SU-DHL-6 (cell line): ENCODE measurements around the gene HPSE.

Experiments
- H2AFZ ChIP-seq: fragments of 200-600 bp; sonication (generic); 2 replicates; pipeline ENCODE4 v1.6.1; 2014; ENCODE audit warnings: low read depth, mild to moderate bottlenecking, moderate library complexity, mixed read lengths, antibody characterized with exemption, low read length; ENCODE audit not compliant: severe bottlenecking
- H3F3A ChIP-seq: fragments of 200-600 bp; shearing (Covaris generic); 2 replicates; pipeline ENCODE4 v1.6.0; 2016; ENCODE audit warnings: antibody characterized with exemption, mild to moderate bottlenecking; ENCODE audit not compliant: insufficient read depth
- H3K27ac ChIP-seq: fragments of 200-600 bp; sonication (generic); 2 replicates; pipeline ENCODE4 v1.5.1; 2016; ENCODE audit warnings: low read depth, mild to moderate bottlenecking, low read length, moderate library complexity, mixed read lengths
- H3K27me3 ChIP-seq: fragments of 200-600 bp; sonication (generic), shearing (Covaris generic); 2 replicates; pipeline ENCODE4 v1.6.0; 2014; ENCODE audit warnings: mild to moderate bottlenecking, low read length
- H3K36me3 ChIP-seq: fragments of 200-600 bp; sonication (generic); 2 replicates; pipeline ENCODE4 v1.6.1; 2014; ENCODE audit warnings: mild to moderate bottlenecking, low read length, mixed read lengths
- H3K4me2 ChIP-seq: fragments of 300-600, 200-600 bp; shearing (Covaris generic), sonication (generic); 2 replicates; pipeline ENCODE4 v1.6.0; 2014; ENCODE audit warnings: low read length, low read depth, mild to moderate bottlenecking; ENCODE audit not compliant: poor library complexity, severe bottlenecking
- H3K4me3 ChIP-seq: fragments of 200-600 bp; sonication (generic); 2 replicates; pipeline ENCODE4 v1.5.1; 2014; ENCODE audit warnings: antibody characterized with exemption, low read length, mild to moderate bottlenecking, mixed read lengths; ENCODE audit not compliant: insufficient read depth, poor library complexity, severe bottlenecking
- H3K79me2 ChIP-seq: fragments of 200-600 bp; sonication (generic); 2 replicates; pipeline ENCODE4 v1.6.1; 2014; ENCODE audit warnings: mild to moderate bottlenecking, low read length, moderate library complexity; ENCODE audit not compliant: insufficient read depth
- H3K9ac ChIP-seq: fragments of 200-600 bp; sonication (generic); 2 replicates; pipeline ENCODE4 v1.7.0; 2014; ENCODE audit warnings: mild to moderate bottlenecking, low read length
- H3K9me2 ChIP-seq: fragments of 200-600 bp; sonication (generic); replicated peaks from 2 replicates; pipeline ENCODE4 v1.6.1; 2014; ENCODE audit warnings: low read length; ENCODE audit not compliant: insufficient read depth
- H3K9me3 ChIP-seq: fragments of 200-600 bp; sonication (generic); 2 replicates; pipeline ENCODE4 v1.6.1; 2014; ENCODE audit warnings: low read length, mixed read lengths; ENCODE audit not compliant: insufficient read depth
- H4K20me1 ChIP-seq: fragments of 200-600 bp; sonication (generic); 2 replicates; pipeline ENCODE4 v1.6.1; 2014; ENCODE audit warnings: low read depth, mild to moderate bottlenecking, antibody characterized with exemption, low read length, moderate library complexity, mixed read lengths
- EZH2phosphoT487 ChIP-seq: fragments of 200-600 bp; sonication (generic), shearing (Covaris generic); conservative IDR thresholded peaks from 2 replicates; pipeline ENCODE4 v1.6.1; 2018; ENCODE audit warnings: mild to moderate bottlenecking, antibody characterized with exemption, low read length, moderate library complexity, mixed read lengths
- TF ChIP-seq, protein P1 (sequence below): fragments of 200-600 bp; sonication (generic); IDR thresholded peaks from one replicate; pipeline ENCODE4 v1.5.1; 2017; ENCODE audit warnings: antibody characterized with exemption, mild to moderate bottlenecking, low read length, moderate library complexity; ENCODE audit not compliant: insufficient read depth, poor library complexity, severe bottlenecking

The HPSE gene

DNA sequence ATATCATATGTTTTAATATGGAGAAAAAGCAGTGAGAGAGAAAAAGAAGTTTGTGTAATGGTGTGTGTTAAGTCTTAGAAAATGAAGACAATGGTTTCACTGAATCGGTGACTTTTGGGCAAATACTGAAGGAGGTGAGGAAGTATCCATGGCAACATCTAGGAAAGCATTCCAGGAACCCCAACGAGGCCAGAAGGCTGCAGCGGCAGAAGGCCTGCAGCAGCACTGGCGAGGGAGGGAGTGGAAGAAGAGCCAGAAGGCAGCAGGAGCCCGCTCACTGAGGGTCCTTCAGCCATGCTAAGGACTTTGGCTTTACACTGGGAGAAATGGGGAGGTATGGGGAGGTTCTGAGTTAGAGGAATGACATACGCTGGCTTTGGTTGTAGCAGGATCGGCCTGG, 76.8 kb downstream of the HPSE start:
- Histone ChIP-seq H3K4me2 (no peak overlapping the region), H4K20me1 (no peaks in the 10 kb centered on the region), H3K27me3 (no peaks in the 10 kb centered on the region), H3K36me3 (no peaks in the 10 kb centered on the region), H3F3A (no peaks in the 10 kb centered on the region), H3K79me2 (no peaks in the 10 kb centered on the region), H3K9me3 (no peaks in the 10 kb centered on the region), H3K9me2 (no peaks in the 10 kb centered on the region), H3K4me3 (no peak overlapping the region), H2AFZ (no peak overlapping the region), H3K27ac (no peak overlapping the region), H3K9ac (no peak overlapping the region)
- no peak for TF ChIP-seq EZH2phosphoT487
- TF ChIP-seq, protein P1, sequence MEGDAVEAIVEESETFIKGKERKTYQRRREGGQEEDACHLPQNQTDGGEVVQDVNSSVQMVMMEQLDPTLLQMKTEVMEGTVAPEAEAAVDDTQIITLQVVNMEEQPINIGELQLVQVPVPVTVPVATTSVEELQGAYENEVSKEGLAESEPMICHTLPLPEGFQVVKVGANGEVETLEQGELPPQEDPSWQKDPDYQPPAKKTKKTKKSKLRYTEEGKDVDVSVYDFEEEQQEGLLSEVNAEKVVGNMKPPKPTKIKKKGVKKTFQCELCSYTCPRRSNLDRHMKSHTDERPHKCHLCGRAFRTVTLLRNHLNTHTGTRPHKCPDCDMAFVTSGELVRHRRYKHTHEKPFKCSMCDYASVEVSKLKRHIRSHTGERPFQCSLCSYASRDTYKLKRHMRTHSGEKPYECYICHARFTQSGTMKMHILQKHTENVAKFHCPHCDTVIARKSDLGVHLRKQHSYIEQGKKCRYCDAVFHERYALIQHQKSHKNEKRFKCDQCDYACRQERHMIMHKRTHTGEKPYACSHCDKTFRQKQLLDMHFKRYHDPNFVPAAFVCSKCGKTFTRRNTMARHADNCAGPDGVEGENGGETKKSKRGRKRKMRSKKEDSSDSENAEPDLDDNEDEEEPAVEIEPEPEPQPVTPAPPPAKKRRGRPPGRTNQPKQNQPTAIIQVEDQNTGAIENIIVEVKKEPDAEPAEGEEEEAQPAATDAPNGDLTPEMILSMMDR = no peak

DNA sequence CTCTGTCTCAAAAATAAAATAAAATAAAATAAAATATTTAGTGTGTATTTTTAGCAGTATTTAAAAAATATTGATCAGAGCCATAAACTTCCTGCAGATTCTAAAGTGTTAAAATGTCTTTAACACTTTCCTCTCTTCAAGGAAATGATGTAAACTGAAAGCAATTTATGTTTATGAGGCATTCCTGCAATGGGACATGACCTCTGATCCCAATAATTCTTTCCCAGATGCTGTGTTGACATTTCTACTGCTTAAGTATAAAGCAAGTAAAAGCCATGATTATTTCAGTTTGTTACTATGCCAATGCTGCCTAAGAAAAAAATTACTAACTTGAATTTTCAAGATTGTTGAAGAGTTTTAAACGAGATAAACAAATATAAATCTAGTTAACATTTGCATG, 79.1 kb downstream of the HPSE start:
- Histone ChIP-seq H3F3A (no peaks in the 10 kb centered on the region), H3K4me3 (no peak overlapping the region), H3K4me2 (no peak overlapping the region), H4K20me1 (no peaks in the 10 kb centered on the region), H3K9me3 (no peaks in the 10 kb centered on the region), H3K27me3 (no peaks in the 10 kb centered on the region), H2AFZ (no peak overlapping the region), H3K79me2 (no peaks in the 10 kb centered on the region), H3K9me2 (no peaks in the 10 kb centered on the region), H3K36me3 (no peaks in the 10 kb centered on the region), H3K27ac (no peak overlapping the region), H3K9ac (no peak overlapping the region)
- no peak for TF ChIP-seq EZH2phosphoT487
- TF ChIP-seq, protein P1 = no peak

DNA sequence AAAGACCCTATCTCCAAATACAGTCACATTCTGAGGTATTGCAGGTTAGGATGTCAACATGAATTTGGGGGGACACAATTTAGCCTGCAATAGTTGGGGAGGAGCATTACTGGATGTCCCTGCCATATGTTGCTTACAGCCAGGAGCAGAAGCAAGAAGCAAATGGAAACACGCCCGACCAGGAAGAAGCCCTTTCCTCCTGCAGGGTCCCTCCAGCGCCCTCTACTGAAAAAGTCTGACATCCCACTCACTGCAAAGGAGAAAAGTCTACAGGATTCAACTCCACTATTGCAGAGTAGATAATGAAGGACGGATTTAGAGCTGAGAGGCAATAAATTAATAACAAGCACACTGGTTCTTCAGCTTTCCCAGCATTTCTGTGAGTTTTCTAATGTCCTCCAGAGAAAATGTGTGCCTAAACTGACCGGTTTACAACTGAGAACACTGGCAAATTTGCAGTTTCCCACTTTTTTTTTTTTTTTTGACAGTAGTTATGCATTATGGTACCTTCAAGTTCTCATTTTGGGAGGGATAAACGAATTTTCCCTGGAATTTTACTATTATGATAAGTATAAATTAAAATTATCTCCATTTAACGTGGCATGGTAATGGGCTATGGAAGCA, 81.8 kb downstream of the HPSE start:
- Histone ChIP-seq H3K9me3 (no peaks in the 10 kb centered on the region), H3K27ac (no peak overlapping the region), H3K27me3 (no peaks in the 10 kb centered on the region), H3F3A (no peaks in the 10 kb centered on the region), H3K9ac (no peak overlapping the region), H3K36me3 (no peaks in the 10 kb centered on the region), H3K4me2 (no peak overlapping the region), H4K20me1 (no peaks in the 10 kb centered on the region), H2AFZ (no peak overlapping the region), H3K79me2 (no peaks in the 10 kb centered on the region), H3K9me2 (no peaks in the 10 kb centered on the region), H3K4me3 (no peak overlapping the region)
- TF ChIP-seq, protein P1 = peak; percentile 33
- TF ChIP-seq EZH2phosphoT487 = no peak
